GM12878 (cell line): ENCODE data around the gene COX17. TPM values are rescaled to one million over a fixed set of nuclear protein-coding genes. Genes with fewer than 3 reads are reported as not detected.

Experiments
- ATAC-seq: fragments of 200-7000 bp; cut with Tn5 transposase; 3 replicates; pipeline ENCODE4 v1.9.1; 2020; ENCODE audit warnings: mild to moderate bottlenecking, moderate library complexity
- BruUV-seq: library from RNA; stranded (reverse); fragments of 400-500 nt; replicated peaks from 2 replicates; lab custom pipeline; 2021; lab: Mats Ljungman, UMichigan
- CTCF ChIA-PET: fragments of 300-600 bp; sonication (Branson Sonifier 250); formaldehyde crosslinking; extraction: SDS; loops from one replicate; lab custom pipeline; 2021; ENCODE audit warnings: inconsistent platforms; lab: Yijun Ruan, JAX
- POLR2A ChIA-PET: fragments of 350-600 bp; formaldehyde crosslinking; extraction: SDS; loops from one replicate; lab custom pipeline; 2021; ENCODE audit warnings: inconsistent platforms; lab: Charles Lee
- RAD21 ChIA-PET: fragments of 300-600 bp; sonication (Branson Sonifier 250); formaldehyde crosslinking; loops from one replicate; lab custom pipeline; 2023; ENCODE audit warnings: antibody characterized with exemption; ENCODE audit not compliant: unreplicated experiment; lab: Charles Lee
- SMC1A ChIA-PET: fragments of 300-600 bp; sonication (Branson Sonifier 250); formaldehyde crosslinking; loops from one replicate; lab custom pipeline; 2023; ENCODE audit not compliant: unreplicated experiment, uncharacterized antibody; lab: Charles Lee
- DNase-seq: peaks from one replicate; pipeline ENCODE4 v3.0.0-alpha.2; 2011; ENCODE audit warnings: low read depth, low spot score
- FAIRE-seq: peaks from 3 replicates; lab custom pipeline; 2011; peaks lifted over from hg19 to GRCh38; lab: Jason Lieb, UNC
- H2AFZ ChIP-seq: 2 replicates; pipeline ENCODE4 v1.6.0; 2011; ENCODE audit warnings: low read depth, low read length, control low read depth; ENCODE audit not compliant: control insufficient read depth
- H3K27ac ChIP-seq: 2 replicates; pipeline ENCODE4 v1.5.1; 2011; ENCODE audit warnings: control low read depth; ENCODE audit not compliant: control insufficient read depth, insufficient read depth
- H3K27me3 ChIP-seq, 2 experiments: replicated peaks in 1 of 2; 2 replicates each; pipeline versions ENCODE4 v1.6.0 to v1.6.1; 2011; ENCODE audit warnings: low read length in 1 of 2; ENCODE audit not compliant: control insufficient read depth in 2 of 2, insufficient read depth in 2 of 2
- H3K36me3 ChIP-seq, 2 experiments: 2 replicates each; pipeline ENCODE4 v1.5.1; 2011; ENCODE audit warnings: low read length in 1 of 2; ENCODE audit not compliant: control insufficient read depth in 2 of 2, insufficient read depth in 2 of 2
- H3K4me1 ChIP-seq: 2 replicates; pipeline ENCODE4 v1.6.1; 2011; ENCODE audit warnings: mild to moderate bottlenecking, low read length, moderate library complexity, mixed read lengths; ENCODE audit not compliant: control insufficient read depth, insufficient read depth
- H3K4me2 ChIP-seq: 2 replicates; pipeline ENCODE4 v1.6.0; 2011; ENCODE audit warnings: control low read depth; ENCODE audit not compliant: control insufficient read depth, insufficient read depth
- H3K4me3 ChIP-seq: fragments of 200-600 bp; sonication (generic); 2 replicates; pipeline ENCODE4 v1.5.1; 2016
- H3K79me2 ChIP-seq: 2 replicates; pipeline ENCODE4 v1.6.0; 2011; ENCODE audit warnings: low read length; ENCODE audit not compliant: control insufficient read depth, insufficient read depth
- H3K9ac ChIP-seq: 2 replicates; pipeline ENCODE4 v1.8.0; 2011; ENCODE audit warnings: low read length, control low read depth, mixed read lengths; ENCODE audit not compliant: control insufficient read depth, insufficient read depth
- H3K9me3 ChIP-seq: replicated peaks from 3 replicates; pipeline ENCODE4 v1.5.1; 2011; ENCODE audit warnings: mild to moderate bottlenecking, low read length; ENCODE audit not compliant: control insufficient read depth, insufficient read depth
- H4K20me1 ChIP-seq: 2 replicates; pipeline ENCODE4 v1.6.0; 2011; ENCODE audit not compliant: control insufficient read depth, insufficient read depth
- CTCF ChIP-seq, 3 experiments: IDR thresholded peaks in 2 of 3; conservative IDR thresholded peaks in 1 of 3; 2 replicates each; pipeline ENCODE4 v1.5.1; 2011; ENCODE audit warnings: low read depth in 3 of 3, low read length in 3 of 3, mild to moderate bottlenecking in 3 of 3, control low read depth in 2 of 3, moderate library complexity in 2 of 3, inconsistent platforms in 1 of 3, mixed read lengths in 1 of 3; ENCODE audit not compliant: control insufficient read depth in 2 of 3, insufficient read depth in 1 of 3; ENCODE audit errors: extremely low read depth in 1 of 3
- GATAD2B ChIP-seq: fragments of 450-650 bp; conservative IDR thresholded peaks from 2 replicates; pipeline ENCODE4 v1.6.1; 2017; ENCODE audit warnings: low read depth, mild to moderate bottlenecking, moderate library complexity
- WGBS: methylation state at CpG from one replicate; pipeline ENCODE4 v1.1.6; 2016; ENCODE audit warnings: low lambda C conversion rate; ENCODE audit not compliant: insufficient replicate concordance, insufficient coverage; ENCODE audit errors: missing lambda C conversion rate; 5-methylcytosine and 5-hydroxymethylcytosine counted together
- in situ Hi-C: fragments of 300-500 bp; cut with MboI; formaldehyde crosslinking; loops from 9 replicates; pipeline ENCODE4 v1.14.3; 2018; ENCODE audit warnings: mixed read lengths
- intact Hi-C: fragments of 100-400 bp; cut with micrococcal nuclease; formaldehyde crosslinking; loops from one replicate; pipeline ENCODE4 v1.14.2; 2022; ENCODE audit not compliant: unreplicated experiment
- polyA plus RNA-seq, 11 experiments: library from polyadenylated mRNA; depleted of rRNA in 4 of 11; unstranded in 6 of 11; stranded (reverse) in 5 of 11; fragments of >200 nt; fragmentation: Nextera tagmentation in 4 of 11; fragmentation: Illumina TruSeq in 1 of 11; extraction: Ambion mirVana in 4 of 11; extraction: Trizol in 1 of 11; gene quantifications; 1 replicate in 1 of 11; 2 replicates in 10 of 11; pipeline versions ENCODE4 v1.2.1 to v1.2.3, GENCODE V29; 2011 to 2016; ENCODE audit warnings: inconsistent platforms in 2 of 11, missing spikeins in 2 of 11, low read depth in 1 of 11
- total RNA-seq, 4 experiments: library from RNA; depleted of rRNA in 3 of 4; stranded (reverse); fragments of >200 nt in 3 of 4; fragmentation: Illumina TruSeq in 1 of 4; extraction: Trizol in 1 of 4; gene quantifications; 2 replicates each; pipeline versions ENCODE4 v1.2.1 to v1.2.3, GENCODE V29; 2013 to 2021

COX17 gene
- total and polyA plus RNA-seq, 10 of the 15 experiments (the other 5 are each of a cell fraction or from before 2014, with no cell fraction given), result 111 to 717 (median 243) TPM

- H3K27ac ChIP-seq, result no peak overlapping the region
- H2AFZ ChIP-seq, result no peak overlapping the region; the same call in 1 of the 2 replicates
- DNase-seq, result no peak
- intact Hi-C loops, result no loop called here
- H3K4me1 ChIP-seq, result no peaks in the 10 kb centered on the region
- no peaks in the 10 kb centered on the region for H3K27me3 ChIP-seq
- no peak overlapping the region for H3K4me3 ChIP-seq
- SMC1A ChIA-PET, result interaction anchor here (0.8 to 10.7 kb wide), 8 partner anchors 8 to 213 kb away, joined by 3 to 106 read pairs (median 4); no protein-coding TSS in a partner anchor
- H3K79me2 ChIP-seq, result no peaks in the 10 kb centered on the region
- no peaks in the 10 kb centered on the region for H4K20me1 ChIP-seq
- POLR2A ChIA-PET, result interaction anchor here (1.0 to 1.7 kb wide), 2 partner anchors 14 to 132 kb away, joined by 3 to 4 read pairs; partner anchors contain the start of gene COX17
- FAIRE-seq, result no peak
- RAD21 ChIA-PET, result interaction anchor here (0.8 to 2.2 kb wide), 4 partner anchors 10 to 405 kb away, joined by 3 to 4 read pairs (median 3); no protein-coding TSS in a partner anchor
- peak; percentile 62 for ATAC-seq
- 63% methylated on average over 4 of the region's 4 CpGs for WGBS
- H3K4me2 ChIP-seq, result no peak overlapping the region
- no TSS peak for BruUV-seq
- no peaks in the 10 kb centered on the region for H3K36me3 ChIP-seq
- CTCF ChIA-PET, result interaction anchor here (0.6 to 11.0 kb wide), 24 partner anchors 10 to 810 kb away, joined by 3 to 167 read pairs (median 4); partner anchors contain the start of gene COX17
- TF ChIP-seq CTCF (IDR thresholded peaks at IDR 0.05 in 2 of 3, conservative IDR thresholded peaks at IDR 0.05 in 1 of 3; ENCODE audit: control insufficient read depth in 2 of 3, extremely low read depth in 1 of 3, insufficient read depth in 1 of 3, low read depth in 3 of 3, low read length in 3 of 3) (peak; percentile 21 to 53 (median 23); a peak in 4 of 6 replicates), GATAD2B (no peak)
- H3K9me3 ChIP-seq, result no peaks in the 10 kb centered on the region; the same call in 2 of the 3 replicates
- no peak overlapping the region for H3K9ac ChIP-seq
- in situ Hi-C loops, result loop anchor here (25.0 kb wide), 1 partner anchor 403 kb away; the partner anchor contains the start of gene ARHGAP31
Observed at GRCh38 chr3:119690043-119690656, 12.9 kb upstream of the COX17 start.
